ENCODE measurements around the gene CIT. TPM values are rescaled to one million over a fixed set of nuclear protein-coding genes. Genes with fewer than 3 reads are reported as not detected.
A peak's percentile ranks its signal among the peaks of the same experiment; 100 is the strongest.

CIT gene
- total RNA-seq, 6 experiments from 2014 or later: 23.1 to 55.5 (median 48.3) TPM

- Mint-ChIP-seq H3K27ac (no peak overlapping the region), H3K4me3 (no peak overlapping the region), H3K4me1 (ENCODE audit: low read depth) (peaks cover 36% of the 10 kb centered on the region), H3K27me3 (ENCODE audit: insufficient read depth) (no peaks in the 10 kb centered on the region), H3K36me3 (ENCODE audit: low read depth) (peaks cover 38% of the 10 kb centered on the region), H3K9me3 (no peaks in the 10 kb centered on the region)
- DNase-seq: no peak
- TF ChIP-seq, protein P1, sequence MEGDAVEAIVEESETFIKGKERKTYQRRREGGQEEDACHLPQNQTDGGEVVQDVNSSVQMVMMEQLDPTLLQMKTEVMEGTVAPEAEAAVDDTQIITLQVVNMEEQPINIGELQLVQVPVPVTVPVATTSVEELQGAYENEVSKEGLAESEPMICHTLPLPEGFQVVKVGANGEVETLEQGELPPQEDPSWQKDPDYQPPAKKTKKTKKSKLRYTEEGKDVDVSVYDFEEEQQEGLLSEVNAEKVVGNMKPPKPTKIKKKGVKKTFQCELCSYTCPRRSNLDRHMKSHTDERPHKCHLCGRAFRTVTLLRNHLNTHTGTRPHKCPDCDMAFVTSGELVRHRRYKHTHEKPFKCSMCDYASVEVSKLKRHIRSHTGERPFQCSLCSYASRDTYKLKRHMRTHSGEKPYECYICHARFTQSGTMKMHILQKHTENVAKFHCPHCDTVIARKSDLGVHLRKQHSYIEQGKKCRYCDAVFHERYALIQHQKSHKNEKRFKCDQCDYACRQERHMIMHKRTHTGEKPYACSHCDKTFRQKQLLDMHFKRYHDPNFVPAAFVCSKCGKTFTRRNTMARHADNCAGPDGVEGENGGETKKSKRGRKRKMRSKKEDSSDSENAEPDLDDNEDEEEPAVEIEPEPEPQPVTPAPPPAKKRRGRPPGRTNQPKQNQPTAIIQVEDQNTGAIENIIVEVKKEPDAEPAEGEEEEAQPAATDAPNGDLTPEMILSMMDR (IDR thresholded peaks at IDR 0.05): no peak
Measured at GRCh38 chr12:119686355-119686754, 190.8 kb downstream of the CIT start.

GRCh38 chr12:119685375-119685774 is 191.7 kb downstream of the CIT start:
- peaks cover 38% of the 10 kb centered on the region for H3K36me3 Mint-ChIP-seq (ENCODE audit: low read depth)
- H3K27ac Mint-ChIP-seq: no peak overlapping the region
- no peaks in the 10 kb centered on the region for H3K27me3 Mint-ChIP-seq (ENCODE audit: insufficient read depth)
- H3K9me3 Mint-ChIP-seq: no peaks in the 10 kb centered on the region
- no peak for DNase-seq
- H3K4me3 Mint-ChIP-seq: no peak overlapping the region
- H3K4me1 Mint-ChIP-seq (ENCODE audit: low read depth): peaks cover 33% of the 10 kb centered on the region
- TF ChIP-seq, protein P1 (IDR thresholded peaks at IDR 0.05): no peak

DNA sequence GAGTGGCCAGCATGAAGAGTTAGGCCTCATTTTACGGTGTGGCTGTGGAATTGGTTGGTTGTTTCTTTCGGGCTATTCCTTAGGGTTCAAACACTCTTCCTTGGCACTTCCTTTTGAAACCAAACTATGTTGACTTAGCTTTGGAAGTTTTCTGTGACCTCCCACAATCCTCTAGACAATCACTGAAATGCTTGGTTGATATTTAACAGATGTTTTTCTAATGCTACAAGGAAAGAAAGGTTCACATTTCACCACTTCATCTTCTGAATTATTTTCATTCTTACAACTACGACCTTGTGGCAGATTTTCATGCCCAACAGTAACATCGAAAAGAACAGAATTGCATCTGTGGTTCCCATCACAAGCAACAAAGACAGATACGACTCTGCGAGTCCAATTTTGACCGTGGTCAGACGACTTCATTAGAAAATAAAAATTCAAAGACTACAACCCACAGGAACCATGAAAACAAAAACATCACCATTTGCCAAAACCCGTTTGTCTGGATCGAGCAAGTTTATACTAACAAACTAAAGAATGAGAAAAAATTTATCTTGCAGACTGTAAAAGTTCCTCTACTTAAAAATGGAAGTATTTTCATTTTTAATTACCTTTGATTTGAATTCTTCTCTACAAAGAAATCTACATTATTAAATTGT is 192.3 kb downstream of the CIT start:
- H3K27me3 Mint-ChIP-seq (ENCODE audit: insufficient read depth): no peaks in the 10 kb centered on the region
- no peaks in the 10 kb centered on the region for H3K9me3 Mint-ChIP-seq
- TF ChIP-seq, protein P1 (IDR thresholded peaks at IDR 0.05): no peak
- peaks cover 41% of the 10 kb centered on the region for H3K36me3 Mint-ChIP-seq (ENCODE audit: low read depth)
- no peak overlapping the region for H3K27ac Mint-ChIP-seq
- H3K4me3 Mint-ChIP-seq: no peak overlapping the region
- no peak for DNase-seq
- H3K4me1 Mint-ChIP-seq (ENCODE audit: low read depth): peaks cover 33% of the 10 kb centered on the region

GRCh38 chr12:119683816-119684215 is 193.3 kb downstream of the CIT start:
- peaks cover 33% of the 10 kb centered on the region for H3K4me1 Mint-ChIP-seq (ENCODE audit: low read depth)
- peak overlapping the region; percentile 76 for H3K27ac Mint-ChIP-seq
- no peaks in the 10 kb centered on the region for H3K9me3 Mint-ChIP-seq
- H3K27me3 Mint-ChIP-seq (ENCODE audit: insufficient read depth): no peaks in the 10 kb centered on the region
- H3K4me3 Mint-ChIP-seq: 0 out of 2 replicates have a peak overlapping the region, but pooled peaks have one; percentile 4
- peaks cover 49% of the 10 kb centered on the region for H3K36me3 Mint-ChIP-seq (ENCODE audit: low read depth)
- TF ChIP-seq, protein P1 (IDR thresholded peaks at IDR 0.05): no peak
- DNase-seq: no peak

- peak; percentile 74 for DNase-seq
- Mint-ChIP-seq H3K36me3 (ENCODE audit: low read depth) (peaks cover 52% of the 10 kb centered on the region), H3K27ac (peak overlapping the region; percentile 76), H3K27me3 (ENCODE audit: insufficient read depth) (no peaks in the 10 kb centered on the region), H3K4me1 (ENCODE audit: low read depth) (peaks cover 36% of the 10 kb centered on the region), H3K9me3 (no peaks in the 10 kb centered on the region), H3K4me3 (peak overlapping the region; percentile 4; the same call in 1 of the 2 replicates)
- TF ChIP-seq, protein P1 (IDR thresholded peaks at IDR 0.05): no peak
Measured at GRCh38 chr12:119683413-119683812, 193.7 kb downstream of the CIT start.

Data from HFFc6 (cell line).